Adrenal gland (tissue), 5 donors: ENCODE results near the gene DEDD.

ENCODE experiments used
- POLR2A ChIP-seq, 2 donors: fragments of 450-650 bp; IDR thresholded peaks; one replicate each; pipeline ENCODE4 v1.6.1; 2017; ENCODE audit warnings: antibody characterized with exemption in 2 of 2, mild to moderate bottlenecking in 2 of 2, moderate library complexity in 1 of 2
- TF ChIP-seq, protein P1 (sequence below), 6 experiments: fragments of 450-650 bp in 4 of 6; fragments of 200-600 bp in 2 of 6; sonication (generic) in 1 of 6; IDR thresholded peaks; 1 replicate in 5 of 6; 2 replicates in 1 of 6; pipeline versions ENCODE4 v1.5.1 to v1.8.0; 2016 to 2021; ENCODE audit warnings: antibody characterized with exemption in 6 of 6, mild to moderate bottlenecking in 2 of 6, moderate library complexity in 1 of 6
- donor health status: DM: no; HTN: no; CAD: no.

GRCh38 chr1:161131523-161132409, 701 bp downstream of the DEDD start:
- TF ChIP-seq, protein P1, sequence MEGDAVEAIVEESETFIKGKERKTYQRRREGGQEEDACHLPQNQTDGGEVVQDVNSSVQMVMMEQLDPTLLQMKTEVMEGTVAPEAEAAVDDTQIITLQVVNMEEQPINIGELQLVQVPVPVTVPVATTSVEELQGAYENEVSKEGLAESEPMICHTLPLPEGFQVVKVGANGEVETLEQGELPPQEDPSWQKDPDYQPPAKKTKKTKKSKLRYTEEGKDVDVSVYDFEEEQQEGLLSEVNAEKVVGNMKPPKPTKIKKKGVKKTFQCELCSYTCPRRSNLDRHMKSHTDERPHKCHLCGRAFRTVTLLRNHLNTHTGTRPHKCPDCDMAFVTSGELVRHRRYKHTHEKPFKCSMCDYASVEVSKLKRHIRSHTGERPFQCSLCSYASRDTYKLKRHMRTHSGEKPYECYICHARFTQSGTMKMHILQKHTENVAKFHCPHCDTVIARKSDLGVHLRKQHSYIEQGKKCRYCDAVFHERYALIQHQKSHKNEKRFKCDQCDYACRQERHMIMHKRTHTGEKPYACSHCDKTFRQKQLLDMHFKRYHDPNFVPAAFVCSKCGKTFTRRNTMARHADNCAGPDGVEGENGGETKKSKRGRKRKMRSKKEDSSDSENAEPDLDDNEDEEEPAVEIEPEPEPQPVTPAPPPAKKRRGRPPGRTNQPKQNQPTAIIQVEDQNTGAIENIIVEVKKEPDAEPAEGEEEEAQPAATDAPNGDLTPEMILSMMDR (IDR thresholded peaks at IDR 0.05), result no peak
- TF ChIP-seq POLR2A (IDR thresholded peaks at IDR 0.05), result peak in 1 of 2 donors; percentile 16
